ENCODE measurements around the gene GALNTL6.

Gene GALNTL6

DNA sequence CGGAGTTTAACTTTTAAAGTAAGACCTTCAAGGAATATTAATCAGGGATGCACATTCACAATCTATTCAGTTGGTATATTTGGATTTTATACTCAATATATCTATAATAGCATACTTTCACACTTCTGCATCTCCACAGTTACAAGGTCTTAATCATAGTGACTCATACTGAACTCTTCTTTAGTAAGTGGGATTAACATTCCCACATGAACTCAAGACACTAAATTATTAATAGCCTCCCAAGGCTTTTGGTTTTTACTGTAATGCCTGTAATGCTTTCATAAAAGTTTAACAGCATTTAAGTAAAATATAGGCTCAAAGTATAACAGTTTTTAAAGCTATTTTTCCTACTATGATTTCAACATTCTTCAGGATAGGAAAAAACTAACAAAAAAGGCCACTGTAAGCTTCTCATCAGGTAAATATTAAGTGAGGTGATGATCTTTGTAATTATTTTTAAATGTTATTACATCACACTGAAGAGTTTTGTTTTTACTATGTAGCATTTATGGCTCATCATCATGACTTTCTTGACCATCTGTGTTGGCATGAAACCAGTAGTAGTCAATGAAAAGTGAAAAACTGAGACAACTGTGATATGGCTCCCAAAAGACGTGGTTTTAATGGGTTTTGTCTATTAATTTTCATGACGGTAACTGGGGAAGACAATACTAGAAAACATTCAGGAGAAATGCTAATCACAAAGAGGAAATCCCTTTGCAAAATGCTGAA, 1263.9 kb downstream of the GALNTL6 start:
- TF ChIP-seq CTCF (IDR thresholded peaks at IDR 0.05; ENCODE audit: borderline replicate concordance, insufficient read depth, low read depth, low read length): no peak

DNA sequence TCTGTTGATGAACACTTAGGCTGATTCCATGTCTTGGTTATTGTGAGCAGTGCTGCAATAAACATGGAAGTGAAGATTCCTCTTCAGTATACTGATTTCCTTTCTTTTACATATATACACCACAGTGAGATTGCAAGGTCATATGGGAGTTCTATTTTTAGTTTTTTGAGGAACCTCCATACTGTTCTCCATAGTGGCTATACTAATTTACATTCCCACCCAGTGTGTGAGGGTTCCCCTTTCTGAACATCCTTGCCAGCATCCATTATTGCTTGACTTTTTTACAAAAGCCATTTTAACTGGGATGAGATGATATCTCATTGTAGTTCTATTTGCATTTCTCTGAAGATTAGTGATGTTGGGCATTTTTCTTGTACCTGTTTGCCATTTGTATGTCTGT, 1274.9 kb downstream of the GALNTL6 start:
- no peak for TF ChIP-seq CTCF (IDR thresholded peaks at IDR 0.05; ENCODE audit: borderline replicate concordance, insufficient read depth, low read depth, low read length)
- no peak overlapping the region for H3K4me3 ChIP-seq (ENCODE audit: low read depth, low read length)

More for the DNA sequence above, 1263.9 kb downstream of the GALNTL6 start:
- no peak overlapping the region for H3K4me3 ChIP-seq (ENCODE audit: low read depth, low read length)
